ENCODE measurements around the gene MEOX2.

- no peak for TF ChIP-seq CTCF (IDR thresholded peaks at IDR 0.05; ENCODE audit: insufficient read depth, low read length)
- TF ChIP-seq POLR2AphosphoS5 (IDR thresholded peaks at IDR 0.05; ENCODE audit: low read depth): no peak
Measured at GRCh38 chr7:15621468-15621867, 65.0 kb downstream of the MEOX2 start.
